SH-SY5Y (cell line): ENCODE data around the gene FBXL7.

Experiments
- GATA2 ChIP-seq: IDR thresholded peaks from 2 replicates; pipeline ENCODE4 v1.6.1; 2011; ENCODE audit warnings: mild to moderate bottlenecking, low read depth, low read length
- GATA3 ChIP-seq: IDR thresholded peaks from 2 replicates; pipeline ENCODE4 v1.6.1; 2011; ENCODE audit warnings: low read depth, mild to moderate bottlenecking, low read length, moderate library complexity

- TF ChIP-seq GATA2: no peak
- no peak for TF ChIP-seq GATA3
These were observed 298.0 kb downstream of the FBXL7 start for GRCh38 chr5:15798006-15798405.
